Measurements from ENCODE around the gene CLRN3. TPM values are rescaled to one million over a fixed set of nuclear protein-coding genes. Genes with fewer than 3 reads are reported as not detected.

The CLRN3 gene
- total RNA-seq, 4 donors from 2014 or later = not detected

- no peak for DNase-seq (ENCODE audit: low spot score in 2 of 2)
- H3K27ac ChIP-seq = peak overlapping the region in 1 of 4 donors; percentile 35
- no peak overlapping the region for H3K4me3 ChIP-seq
- WGBS, 2 donors = 92 to 93% methylated on average over 12 of the region's 12 CpGs
- H3K27me3 ChIP-seq = no peaks in the 10 kb centered on the region
- no peak for TF ChIP-seq EP300 (IDR thresholded peaks at IDR 0.05)
- no peak for TF ChIP-seq POLR2A (IDR thresholded peaks at IDR 0.05)
- TF ChIP-seq, protein P1, sequence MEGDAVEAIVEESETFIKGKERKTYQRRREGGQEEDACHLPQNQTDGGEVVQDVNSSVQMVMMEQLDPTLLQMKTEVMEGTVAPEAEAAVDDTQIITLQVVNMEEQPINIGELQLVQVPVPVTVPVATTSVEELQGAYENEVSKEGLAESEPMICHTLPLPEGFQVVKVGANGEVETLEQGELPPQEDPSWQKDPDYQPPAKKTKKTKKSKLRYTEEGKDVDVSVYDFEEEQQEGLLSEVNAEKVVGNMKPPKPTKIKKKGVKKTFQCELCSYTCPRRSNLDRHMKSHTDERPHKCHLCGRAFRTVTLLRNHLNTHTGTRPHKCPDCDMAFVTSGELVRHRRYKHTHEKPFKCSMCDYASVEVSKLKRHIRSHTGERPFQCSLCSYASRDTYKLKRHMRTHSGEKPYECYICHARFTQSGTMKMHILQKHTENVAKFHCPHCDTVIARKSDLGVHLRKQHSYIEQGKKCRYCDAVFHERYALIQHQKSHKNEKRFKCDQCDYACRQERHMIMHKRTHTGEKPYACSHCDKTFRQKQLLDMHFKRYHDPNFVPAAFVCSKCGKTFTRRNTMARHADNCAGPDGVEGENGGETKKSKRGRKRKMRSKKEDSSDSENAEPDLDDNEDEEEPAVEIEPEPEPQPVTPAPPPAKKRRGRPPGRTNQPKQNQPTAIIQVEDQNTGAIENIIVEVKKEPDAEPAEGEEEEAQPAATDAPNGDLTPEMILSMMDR (IDR thresholded peaks at IDR 0.05) = no peak
- H3K36me3 ChIP-seq = no peaks in the 10 kb centered on the region
- no peaks in the 10 kb centered on the region for H3K9me3 ChIP-seq
- H3K4me1 ChIP-seq = peaks cover 0 to 30% (median 9%) of the 10 kb centered on the region in 4 donors
These were observed 20.0 kb upstream of the CLRN3 start for GRCh38 chr10:127912607-127913367.

- no peak overlapping the region for H3K4me3 ChIP-seq
- DNase-seq (ENCODE audit: low spot score in 2 of 2) = no peak
- no peaks in the 10 kb centered on the region for H3K36me3 ChIP-seq
- TF ChIP-seq, protein P1 (IDR thresholded peaks at IDR 0.05) = no peak
- TF ChIP-seq POLR2A (IDR thresholded peaks at IDR 0.05) (no peak), EP300 (IDR thresholded peaks at IDR 0.05) (no peak)
- 85 to 87% methylated on average over 4 of the region's 4 CpGs for WGBS, 2 donors
- no peak overlapping the region for H3K27ac ChIP-seq
- no peaks in the 10 kb centered on the region for H3K9me3 ChIP-seq
- no peaks in the 10 kb centered on the region for H3K27me3 ChIP-seq
- peaks cover 0 to 37% (median 11%) of the 10 kb centered on the region in 4 donors for H3K4me1 ChIP-seq
These were observed 19.1 kb upstream of the CLRN3 start for GRCh38 chr10:127911867-127912257.

DNA sequence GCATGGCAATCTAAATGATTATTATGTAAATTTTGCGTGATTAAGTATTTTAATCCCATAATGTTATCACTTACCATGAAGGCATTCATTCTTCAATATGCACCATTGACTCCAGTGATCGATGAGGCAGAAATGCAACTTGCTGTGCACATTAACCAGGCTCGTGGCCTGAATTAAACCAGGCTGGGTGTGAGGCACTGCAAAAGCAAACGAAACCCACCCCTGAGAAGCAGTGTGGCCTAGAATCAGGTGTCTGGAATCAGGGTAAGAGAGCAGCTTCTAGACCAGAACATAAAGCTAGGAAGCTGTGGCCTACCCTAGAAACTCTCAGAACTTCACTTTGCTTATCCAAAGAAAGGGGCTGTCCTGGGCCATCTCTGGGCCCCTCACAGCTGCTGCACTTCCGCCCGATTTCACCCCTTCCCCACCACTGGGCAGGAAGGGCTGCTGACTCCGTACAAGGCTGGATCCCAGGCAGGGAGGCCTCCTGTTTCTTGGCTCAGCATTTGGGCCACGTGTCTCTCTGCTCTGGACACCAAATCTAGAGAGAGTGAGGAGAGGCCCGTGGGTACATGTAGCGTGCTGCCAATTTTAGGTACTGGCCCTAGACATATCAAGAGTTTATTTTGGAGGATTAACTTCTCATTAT, 18.6 kb upstream of the CLRN3 start:
- WGBS, 2 donors = 76% methylated on average over 10 of the region's 10 CpGs
- TF ChIP-seq EP300 (IDR thresholded peaks at IDR 0.05) (no peak), POLR2A (IDR thresholded peaks at IDR 0.05) (no peak)
- TF ChIP-seq, protein P1 (IDR thresholded peaks at IDR 0.05) = no peak
- Histone ChIP-seq H3K4me1 (peaks cover 0 to 37% (median 11%) of the 10 kb centered on the region in 4 donors), H3K27me3 (no peaks in the 10 kb centered on the region), H3K36me3 (no peaks in the 10 kb centered on the region), H3K4me3 (no peak overlapping the region), H3K9me3 (no peaks in the 10 kb centered on the region), H3K27ac (peak overlapping the region in 2 of 4 donors; percentile 5 to 34)
- DNase-seq (ENCODE audit: low spot score in 2 of 2) = no peak

DNA sequence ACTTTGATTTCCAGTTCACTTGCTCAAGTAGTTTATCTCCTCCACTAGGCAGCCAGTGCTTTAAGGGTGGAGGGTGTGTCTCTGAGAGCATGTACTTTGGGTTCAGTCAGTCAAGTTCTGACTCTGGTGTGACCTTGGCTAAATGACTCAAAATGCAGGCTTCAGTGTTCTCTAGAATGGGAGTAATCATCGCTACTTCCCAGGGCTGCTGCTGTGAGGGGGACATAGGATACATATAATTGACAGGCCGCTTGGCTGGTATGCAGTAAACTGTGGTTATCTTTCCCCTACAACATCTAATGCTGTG, 17.7 kb upstream of the CLRN3 start:
- no peak for TF ChIP-seq EP300 (IDR thresholded peaks at IDR 0.05)
- no peak for TF ChIP-seq POLR2A (IDR thresholded peaks at IDR 0.05)
- TF ChIP-seq, protein P1 (IDR thresholded peaks at IDR 0.05) = no peak

More for the DNA sequence above, 17.7 kb upstream of the CLRN3 start:
- Histone ChIP-seq H3K4me3 (no peak overlapping the region), H3K27ac (peak overlapping the region in 1 of 4 donors; percentile 18), H3K27me3 (no peaks in the 10 kb centered on the region), H3K9me3 (no peaks in the 10 kb centered on the region), H3K4me1 (peaks cover 0 to 37% (median 11%) of the 10 kb centered on the region in 4 donors), H3K36me3 (no peaks in the 10 kb centered on the region)
- WGBS, 2 donors = 72 to 73% methylated on average over 2 of the region's 2 CpGs
- no peak for DNase-seq (ENCODE audit: low spot score in 2 of 2)
